Peyer's patch (tissue), 4 donors: ENCODE data around the gene ODAD4. TPM values are rescaled to one million over a fixed set of nuclear protein-coding genes. Genes with fewer than 3 reads are reported as not detected.
A peak's percentile ranks its signal among the peaks of the same experiment; 100 is the strongest.

Experiments
- DNase-seq, 3 donors: peaks; one replicate each; pipeline ENCODE4 v3.0.0-alpha.2; 2017 to 2019
- H3K27ac ChIP-seq, 4 donors: fragments of 200-600 bp; sonication (generic); one replicate each; pipeline ENCODE4 v1.5.1; 2016 to 2019
- H3K27me3 ChIP-seq, 2 donors: fragments of 200-600 bp; sonication (generic); one replicate each; pipeline ENCODE4 v1.5.1; 2019
- H3K36me3 ChIP-seq, 3 donors: fragments of 200-600 bp; sonication (generic); one replicate each; pipeline ENCODE4 v1.5.1; 2016 to 2019
- H3K4me1 ChIP-seq, 4 donors: fragments of 200-600 bp; sonication (generic); one replicate each; pipeline ENCODE4 v1.5.1; 2016 to 2019
- H3K4me3 ChIP-seq, 4 donors: fragments of 200-600 bp; sonication (generic); 1 replicate in 3 of 4; 2 replicates in 1 of 4; pipeline ENCODE4 v1.5.1; 2016 to 2019; ENCODE audit warnings: mild to moderate bottlenecking in 1 of 4
- H3K9me3 ChIP-seq, 4 donors: fragments of 200-600 bp; sonication (generic); one replicate each; pipeline ENCODE4 v1.5.1; 2016 to 2019; ENCODE audit warnings: mild to moderate bottlenecking in 1 of 4
- CTCF ChIP-seq, 6 experiments: fragments of 450-650 bp in 4 of 6; fragments of 200-600 bp in 2 of 6; sonication (generic) in 1 of 6; IDR thresholded peaks; one replicate each; pipeline ENCODE4 v1.5.1; 2017 to 2019; ENCODE audit warnings: antibody characterized with exemption in 6 of 6, mild to moderate bottlenecking in 3 of 6, moderate library complexity in 1 of 6
- POLR2A ChIP-seq, 2 donors: fragments of 450-650 bp; IDR thresholded peaks; one replicate each; pipeline ENCODE4 v1.5.1; 2017; ENCODE audit warnings: antibody characterized with exemption in 2 of 2, mild to moderate bottlenecking in 2 of 2, moderate library complexity in 2 of 2
- total RNA-seq, 4 donors: library from RNA; depleted of rRNA; stranded (reverse); fragments of >200 nt; gene quantifications; one replicate each; pipeline ENCODE4 v1.1.0, GENCODE V29; 2016

ODAD4 gene
- total RNA-seq, 4 donors from 2014 or later: 2.1 TPM; not detected in 3

GRCh38 chr17:41966463-41967140, 36.2 kb downstream of the ODAD4 start, which contains the start of gene CNP:
Gene CNP (plus strand): TSS chr17:41966795. CDS start chr17:41966885, 90 bp downstream.
- TF ChIP-seq POLR2A (IDR thresholded peaks at IDR 0.05): peak; percentile 58 to 82
- TF ChIP-seq CTCF (IDR thresholded peaks at IDR 0.05): peak in 1 of 6 experiments; percentile 5
- Histone ChIP-seq H3K9me3 (no peaks in the 10 kb centered on the region), H3K27me3 (no peaks in the 10 kb centered on the region), H3K4me1 (peaks cover 0 to 27% (median 5%) of the 10 kb centered on the region in 4 donors), H3K36me3 (peaks cover 0 to 20% (median 0%) of the 10 kb centered on the region in 3 donors), H3K4me3 (peak within 1 kb of the TSS; percentile 70 to 98 (median 91)), H3K27ac (peak within 1 kb of the TSS; percentile 81 to 96 (median 90))
- peak; percentile 90 to 96 (median 94) for DNase-seq

- TF ChIP-seq CTCF (IDR thresholded peaks at IDR 0.05) (no peak), POLR2A (IDR thresholded peaks at IDR 0.05) (no peak)
Observed at GRCh38 chr17:41967141-41967920, 36.9 kb downstream of the ODAD4 start.

GRCh38 chr17:41967921-41968578, 37.6 kb downstream of the ODAD4 start:
- H3K27ac ChIP-seq: peak overlapping the region; percentile 81 to 96 (median 90)
- H3K36me3 ChIP-seq: peaks cover 0 to 34% (median 0%) of the 10 kb centered on the region in 3 donors
- no peaks in the 10 kb centered on the region for H3K27me3 ChIP-seq
- H3K4me1 ChIP-seq: peaks cover 0 to 27% (median 5%) of the 10 kb centered on the region in 4 donors
- H3K9me3 ChIP-seq: no peaks in the 10 kb centered on the region
- no peak for DNase-seq
- H3K4me3 ChIP-seq: peak overlapping the region in 3 of 4 donors; percentile 70 to 98 (median 87)
- no peak for TF ChIP-seq POLR2A (IDR thresholded peaks at IDR 0.05)
- TF ChIP-seq CTCF (IDR thresholded peaks at IDR 0.05): no peak

More at GRCh38 chr17:41967141-41967920, 36.9 kb downstream of the ODAD4 start:
- no peaks in the 10 kb centered on the region for H3K27me3 ChIP-seq
- H3K36me3 ChIP-seq: peaks cover 0 to 27% (median 0%) of the 10 kb centered on the region in 3 donors
- H3K4me1 ChIP-seq: peaks cover 0 to 27% (median 5%) of the 10 kb centered on the region in 4 donors
- peak overlapping the region; percentile 70 to 98 (median 91) for H3K4me3 ChIP-seq
- H3K9me3 ChIP-seq: no peaks in the 10 kb centered on the region
- H3K27ac ChIP-seq: peak overlapping the region; percentile 81 to 96 (median 90)
- DNase-seq: peak in 1 of 3 donors; percentile 52

GRCh38 chr17:41968676-41969075, 38.3 kb downstream of the ODAD4 start:
- H3K9me3 ChIP-seq: no peaks in the 10 kb centered on the region
- H3K27me3 ChIP-seq: no peaks in the 10 kb centered on the region
- peaks cover 0 to 41% (median 0%) of the 10 kb centered on the region in 3 donors for H3K36me3 ChIP-seq
- DNase-seq: no peak
- H3K27ac ChIP-seq: no peak overlapping the region
- no peak for TF ChIP-seq CTCF (IDR thresholded peaks at IDR 0.05)
- TF ChIP-seq POLR2A (IDR thresholded peaks at IDR 0.05): no peak
- peaks cover 0 to 27% (median 8%) of the 10 kb centered on the region in 4 donors for H3K4me1 ChIP-seq
- no peak overlapping the region for H3K4me3 ChIP-seq

GRCh38 chr17:41970901-41971331, 40.5 kb downstream of the ODAD4 start:
- DNase-seq: no peak
- Histone ChIP-seq H3K27ac (peak overlapping the region in 1 of 4 donors; percentile 46), H3K4me1 (peaks cover 0 to 22% (median 7%) of the 10 kb centered on the region in 4 donors), H3K36me3 (peaks cover 0 to 63% (median 0%) of the 10 kb centered on the region in 3 donors), H3K4me3 (no peak overlapping the region), H3K27me3 (no peaks in the 10 kb centered on the region), H3K9me3 (no peaks in the 10 kb centered on the region)
- TF ChIP-seq CTCF (IDR thresholded peaks at IDR 0.05) (no peak), POLR2A (IDR thresholded peaks at IDR 0.05) (no peak)
